ENCODE data around the gene LRMDA.

DNA sequence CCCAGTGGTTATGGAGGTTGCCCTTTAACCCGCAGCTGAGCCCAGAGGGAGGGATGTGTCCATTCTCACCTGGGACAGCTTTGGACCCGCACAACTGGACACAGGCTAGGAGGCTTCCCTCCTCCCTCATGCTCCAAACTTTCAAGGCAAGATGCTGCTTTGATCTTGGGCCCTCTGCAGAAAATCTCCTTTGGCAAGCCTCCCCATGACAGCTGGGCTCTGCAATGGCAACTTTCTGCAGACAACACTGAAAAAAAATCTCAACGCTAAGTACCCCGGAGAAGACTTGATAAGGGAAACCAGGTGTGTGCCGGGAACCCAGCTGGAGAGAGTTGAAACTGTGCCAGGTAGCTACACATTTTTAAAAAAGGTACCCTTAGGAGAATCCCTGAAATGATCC is 610.1 kb downstream of the LRMDA start:
- TF ChIP-seq CTCF (IDR thresholded peaks at IDR 0.05): no peak
- no peak for TF ChIP-seq POLR2A (IDR thresholded peaks at IDR 0.05)
- TF ChIP-seq EP300 (IDR thresholded peaks at IDR 0.05): no peak

All from tibial nerve (tissue), 4 donors.